Smooth muscle cell (in vitro differentiated cells): ENCODE data around the gene RAB25. TPM values are rescaled to one million over a fixed set of nuclear protein-coding genes. Genes with fewer than 3 reads are reported as not detected.

ENCODE experiments used
- DNase-seq: peaks from one replicate; lab custom pipeline; 2025; ENCODE audit not compliant: unreplicated experiment; lab: John Stamatoyannopoulos, UW
- H2AFZ ChIP-seq: fragments of 200-600 bp; sonication (generic); 2 replicates; pipeline ENCODE4 v1.6.0; 2016; ENCODE audit warnings: antibody characterized with exemption, low read depth, mild to moderate bottlenecking
- H3F3A ChIP-seq: fragments of 200-600 bp; sonication (generic); 2 replicates; pipeline ENCODE4 v1.6.0; 2017; ENCODE audit warnings: antibody characterized with exemption, low read depth
- H3K27ac ChIP-seq: fragments of 200-600 bp; sonication (generic); 2 replicates; pipeline ENCODE4 v1.5.1; 2016; ENCODE audit warnings: low read depth, mild to moderate bottlenecking
- H3K27me3 ChIP-seq: fragments of 200-600 bp; sonication (generic); 2 replicates; pipeline ENCODE4 v1.6.1; 2016; ENCODE audit warnings: low read depth, mild to moderate bottlenecking
- H3K36me3 ChIP-seq: fragments of 200-600 bp; sonication (generic); 2 replicates; pipeline ENCODE4 v1.5.1; 2016; ENCODE audit warnings: low read depth
- H3K4me1 ChIP-seq: fragments of 200-600 bp; sonication (generic); 2 replicates; pipeline ENCODE4 v1.5.1; 2016; ENCODE audit warnings: low read depth
- H3K4me2 ChIP-seq: fragments of 200-600 bp; sonication (generic); 2 replicates; pipeline ENCODE4 v1.6.0; 2016; ENCODE audit warnings: mild to moderate bottlenecking
- H3K4me3 ChIP-seq: fragments of 200-600 bp; sonication (generic); 2 replicates; pipeline ENCODE4 v1.5.1; 2016; ENCODE audit warnings: mild to moderate bottlenecking
- H3K79me2 ChIP-seq: fragments of 200-600 bp; sonication (generic); 2 replicates; pipeline ENCODE4 v1.6.0; 2016; ENCODE audit warnings: low read depth, mild to moderate bottlenecking
- H3K9ac ChIP-seq: fragments of 200-600 bp; sonication (generic); 2 replicates; pipeline ENCODE4 v1.6.0; 2016; ENCODE audit warnings: low read depth
- H3K9me3 ChIP-seq: fragments of 200-600 bp; sonication (generic); replicated peaks from 2 replicates; pipeline ENCODE4 v1.5.1; 2016; ENCODE audit warnings: low read depth
- H4K20me1 ChIP-seq: fragments of 200-600 bp; sonication (generic); 2 replicates; pipeline ENCODE4 v1.6.0; 2016; ENCODE audit warnings: low read depth
- WGBS: methylation state at CpG from one replicate; pipeline ENCODE4 v1.1.7; 2016; ENCODE audit warnings: low lambda C conversion rate; 5-methylcytosine and 5-hydroxymethylcytosine counted together
- polyA plus RNA-seq: library from polyadenylated mRNA; unstranded; fragments of >200 nt; fragmentation: Nextera tagmentation; extraction: Ambion mirVana; gene quantifications from 2 replicates; pipeline ENCODE4 v1.2.1, GENCODE V29; 2016
- total RNA-seq: library from RNA; depleted of rRNA; stranded (reverse); fragments of >200 nt; gene quantifications from 2 replicates; pipeline ENCODE4 v1.2.3, GENCODE V29; 2014
- TF ChIP-seq, protein P1 (sequence below): fragments of 200-600 bp; sonication (generic); IDR thresholded peaks from 2 replicates; pipeline ENCODE4 v1.5.1; 2017; ENCODE audit warnings: borderline replicate concordance, mild to moderate bottlenecking, antibody characterized with exemption; ENCODE audit not compliant: insufficient read depth, poor library complexity, severe bottlenecking

Gene RAB25
- total and polyA plus RNA-seq, 2 experiments from 2014 or later = 8.9 to 16.8 TPM

DNA sequence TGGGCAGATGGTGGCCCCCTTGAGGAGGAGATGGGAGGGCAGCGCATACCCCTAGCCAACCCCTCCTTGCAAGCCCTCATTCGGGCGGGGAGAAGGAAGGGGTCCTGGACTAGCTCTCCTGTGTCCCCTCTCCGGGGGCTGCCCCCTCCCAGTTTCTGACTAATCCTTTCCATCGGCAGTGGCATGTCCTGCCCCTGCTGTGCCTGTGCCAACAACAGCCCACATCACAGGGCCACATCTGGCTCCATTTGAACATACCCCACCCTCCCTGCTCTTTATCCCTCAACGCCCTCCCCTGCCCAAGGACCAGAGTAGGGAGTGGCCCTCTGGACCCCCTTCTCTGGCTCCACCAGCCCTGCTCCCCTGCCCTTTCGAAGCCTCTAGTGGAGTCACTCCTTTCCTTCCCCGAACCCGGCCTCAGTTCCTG is 42.6 kb downstream of the RAB25 start:
- Histone ChIP-seq H3K36me3 (no peaks in the 10 kb centered on the region), H3K4me1 (peaks cover 51% of the 10 kb centered on the region), H3K9me3 (no peaks in the 10 kb centered on the region), H3K4me2 (peak overlapping the region; percentile 81), H3K27me3 (no peaks in the 10 kb centered on the region), H3K9ac (peak overlapping the region; percentile 96), H3K4me3 (no peak overlapping the region), H3K27ac (peak overlapping the region; percentile 99), H4K20me1 (no peaks in the 10 kb centered on the region), H3K79me2 (peaks cover 45% of the 10 kb centered on the region), H2AFZ (no peak overlapping the region), H3F3A (peaks cover 24% of the 10 kb centered on the region)
- WGBS = 76% methylated on average over 9 of the region's 9 CpGs
- TF ChIP-seq, protein P1, sequence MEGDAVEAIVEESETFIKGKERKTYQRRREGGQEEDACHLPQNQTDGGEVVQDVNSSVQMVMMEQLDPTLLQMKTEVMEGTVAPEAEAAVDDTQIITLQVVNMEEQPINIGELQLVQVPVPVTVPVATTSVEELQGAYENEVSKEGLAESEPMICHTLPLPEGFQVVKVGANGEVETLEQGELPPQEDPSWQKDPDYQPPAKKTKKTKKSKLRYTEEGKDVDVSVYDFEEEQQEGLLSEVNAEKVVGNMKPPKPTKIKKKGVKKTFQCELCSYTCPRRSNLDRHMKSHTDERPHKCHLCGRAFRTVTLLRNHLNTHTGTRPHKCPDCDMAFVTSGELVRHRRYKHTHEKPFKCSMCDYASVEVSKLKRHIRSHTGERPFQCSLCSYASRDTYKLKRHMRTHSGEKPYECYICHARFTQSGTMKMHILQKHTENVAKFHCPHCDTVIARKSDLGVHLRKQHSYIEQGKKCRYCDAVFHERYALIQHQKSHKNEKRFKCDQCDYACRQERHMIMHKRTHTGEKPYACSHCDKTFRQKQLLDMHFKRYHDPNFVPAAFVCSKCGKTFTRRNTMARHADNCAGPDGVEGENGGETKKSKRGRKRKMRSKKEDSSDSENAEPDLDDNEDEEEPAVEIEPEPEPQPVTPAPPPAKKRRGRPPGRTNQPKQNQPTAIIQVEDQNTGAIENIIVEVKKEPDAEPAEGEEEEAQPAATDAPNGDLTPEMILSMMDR = no peak
- no peak for DNase-seq

GRCh38 chr1:156104065-156104810 is 43.3 kb downstream of the RAB25 start:
- no peaks in the 10 kb centered on the region for H3K36me3 ChIP-seq
- peak overlapping the region; percentile 96 for H3K9ac ChIP-seq
- H4K20me1 ChIP-seq = no peaks in the 10 kb centered on the region
- peak overlapping the region; percentile 99 for H3K27ac ChIP-seq
- no peaks in the 10 kb centered on the region for H3K9me3 ChIP-seq
- peak; percentile 89 for DNase-seq
- peaks cover 23% of the 10 kb centered on the region for H3F3A ChIP-seq
- no peak overlapping the region for H3K4me3 ChIP-seq
- TF ChIP-seq, protein P1 = no peak
- H3K27me3 ChIP-seq = no peaks in the 10 kb centered on the region
- H2AFZ ChIP-seq = no peak overlapping the region
- peak overlapping the region; percentile 81 for H3K4me2 ChIP-seq
- H3K79me2 ChIP-seq = peaks cover 38% of the 10 kb centered on the region
- WGBS = 38% methylated on average over 15 of the region's 15 CpGs
- peaks cover 47% of the 10 kb centered on the region for H3K4me1 ChIP-seq

- Histone ChIP-seq H3K9me3 (no peaks in the 10 kb centered on the region), H4K20me1 (no peaks in the 10 kb centered on the region), H3K4me3 (peak overlapping the region; percentile 41), H3K36me3 (no peaks in the 10 kb centered on the region), H3K4me2 (peak overlapping the region; percentile 81), H2AFZ (no peak overlapping the region), H3K79me2 (peaks cover 39% of the 10 kb centered on the region), H3K4me1 (peaks cover 47% of the 10 kb centered on the region), H3K27me3 (no peaks in the 10 kb centered on the region), H3K9ac (peak overlapping the region; percentile 96), H3F3A (peaks cover 23% of the 10 kb centered on the region), H3K27ac (peak overlapping the region; percentile 99)
- TF ChIP-seq, protein P1 = no peak
- 46% methylated on average over 11 of the region's 11 CpGs for WGBS
- no peak for DNase-seq
Measured at GRCh38 chr1:156104861-156105832, 44.2 kb downstream of the RAB25 start.
